GM19025 (cell line): Measurements from ENCODE around the gene BEND2.
"Not testable (repeated sequence)": the region's sequence is repeated elsewhere in the genome, so short reads cannot be mapped to it uniquely, and the experiment has no call there.

Source experiments
- ATAC-seq: cut with Tn5 transposase; IDR thresholded peaks from one replicate; pipeline ENCODE4 v1.9.1; 2021; ENCODE audit warnings: mild to moderate bottlenecking, low read depth, moderate library complexity; ENCODE audit not compliant: unreplicated experiment

Gene BEND2

DNA sequence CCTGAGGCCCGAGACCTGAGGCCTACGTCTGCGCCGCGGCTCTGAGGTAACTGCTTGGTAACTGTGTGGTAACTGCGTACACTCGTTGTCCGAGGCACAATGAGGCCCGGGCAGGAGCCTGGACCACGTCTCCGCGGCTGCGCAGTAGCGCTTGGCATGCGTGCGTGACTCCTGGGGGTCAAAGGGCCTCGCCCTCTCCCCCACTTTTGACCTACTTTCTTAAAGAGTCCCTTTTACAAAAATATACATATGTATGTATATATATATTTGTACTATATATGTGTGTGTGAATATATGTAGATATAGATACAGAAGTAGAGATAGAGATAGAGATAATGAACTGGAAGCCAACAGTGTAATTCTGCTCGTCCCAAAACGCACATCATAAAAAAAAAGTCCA is at the start of gene BEND2:
Gene BEND2, minus strand, starts transcription at position 101 of the 400 bp plus-strand sequence. CDS start 136 bp downstream, outside the sequence.
- no peak for ATAC-seq

DNA sequence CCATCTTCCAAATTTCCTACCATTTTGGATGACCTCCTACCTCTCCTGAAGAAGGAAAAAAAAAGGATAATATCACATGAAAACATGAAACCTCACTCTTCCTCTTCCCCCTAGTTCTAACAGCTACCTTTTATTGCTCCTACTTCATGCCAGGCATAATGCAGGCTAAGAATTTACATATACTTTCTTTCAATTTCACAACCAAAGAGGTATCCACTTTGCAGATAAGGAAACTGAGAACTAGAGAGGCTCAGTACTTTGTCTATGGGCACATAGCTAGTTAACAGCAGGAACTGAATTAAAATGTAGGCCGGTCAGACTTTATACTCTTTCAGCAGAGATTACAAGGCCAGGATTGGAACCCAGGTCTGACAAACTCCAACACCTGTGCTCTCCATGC is 34.4 kb upstream of the BEND2 start:
- ATAC-seq: no peak

DNA sequence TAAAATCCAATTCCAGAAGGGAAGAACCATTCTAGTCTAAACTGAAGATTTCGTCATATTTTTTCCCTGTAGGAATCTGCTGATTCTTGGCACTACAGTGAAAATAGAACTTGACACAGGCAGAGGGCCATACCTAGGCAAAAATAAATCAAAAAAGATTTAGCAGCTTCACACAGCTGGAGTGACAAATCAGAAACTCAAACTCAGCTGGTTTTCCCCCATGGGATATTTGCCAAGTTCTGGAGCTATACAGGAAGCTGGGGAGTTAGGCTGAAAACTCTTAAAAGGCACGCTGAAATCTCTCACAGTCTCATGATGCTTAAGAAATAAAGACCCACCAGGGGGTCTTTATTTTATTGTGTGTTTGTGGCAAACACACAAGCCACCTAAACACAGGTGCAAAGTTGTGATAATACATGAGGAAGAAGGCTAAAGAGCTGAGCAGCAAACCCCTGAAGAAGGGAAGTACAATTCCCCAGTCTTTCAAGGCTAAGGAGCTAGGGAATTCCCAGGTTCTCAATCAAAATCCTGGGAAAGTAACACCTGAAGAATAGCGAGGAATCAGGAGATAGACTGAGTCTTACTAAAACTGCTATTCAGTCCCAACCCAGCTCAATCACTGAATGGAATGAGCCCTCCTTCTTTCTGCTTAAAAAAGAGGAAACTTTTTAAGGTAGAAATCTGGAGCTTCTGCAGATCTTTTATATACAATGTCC is 32.1 kb upstream of the BEND2 start:
- no peak for ATAC-seq

DNA sequence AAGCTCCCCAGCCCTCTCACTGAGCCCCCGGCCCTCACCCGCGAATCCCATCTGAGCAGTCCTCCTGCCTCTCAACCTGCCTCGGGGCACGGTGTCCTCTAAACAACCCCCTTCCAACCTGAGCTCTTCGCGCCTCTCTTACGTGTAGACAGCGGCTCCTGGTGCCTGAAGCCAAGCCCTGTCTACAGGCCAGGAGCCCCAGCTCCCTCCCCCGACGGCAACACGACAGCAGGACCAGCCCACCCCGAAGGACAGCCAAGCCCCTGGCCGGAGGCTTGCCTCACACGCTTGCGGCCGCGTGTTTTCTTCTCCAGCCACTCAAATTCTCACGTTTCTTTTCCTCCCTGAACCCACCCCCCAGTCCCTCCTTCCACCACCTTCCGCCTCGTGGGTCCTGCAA is 9.0 kb upstream of the BEND2 start:
- ATAC-seq: not testable (repeated sequence)

DNA sequence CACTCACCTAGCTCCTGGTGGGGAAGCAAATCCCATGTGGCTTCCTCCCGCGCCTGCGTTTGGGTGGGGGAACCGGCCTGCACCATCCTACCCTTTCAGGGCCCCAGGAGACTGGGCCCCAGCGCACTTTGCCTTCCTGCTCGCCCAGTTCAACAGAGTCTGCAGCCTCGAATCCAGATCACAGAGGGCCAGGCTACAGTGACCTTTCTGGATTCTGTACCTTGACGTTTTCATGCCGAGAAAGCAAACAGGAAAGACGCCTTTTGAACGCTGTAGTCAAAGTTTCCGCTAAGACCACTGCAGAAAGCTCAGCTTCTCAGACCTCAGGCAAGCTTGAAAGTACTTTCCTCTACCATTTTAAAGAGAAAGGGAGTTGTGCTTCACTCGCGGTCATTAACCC is 7.4 kb upstream of the BEND2 start:
- no peak for ATAC-seq

DNA sequence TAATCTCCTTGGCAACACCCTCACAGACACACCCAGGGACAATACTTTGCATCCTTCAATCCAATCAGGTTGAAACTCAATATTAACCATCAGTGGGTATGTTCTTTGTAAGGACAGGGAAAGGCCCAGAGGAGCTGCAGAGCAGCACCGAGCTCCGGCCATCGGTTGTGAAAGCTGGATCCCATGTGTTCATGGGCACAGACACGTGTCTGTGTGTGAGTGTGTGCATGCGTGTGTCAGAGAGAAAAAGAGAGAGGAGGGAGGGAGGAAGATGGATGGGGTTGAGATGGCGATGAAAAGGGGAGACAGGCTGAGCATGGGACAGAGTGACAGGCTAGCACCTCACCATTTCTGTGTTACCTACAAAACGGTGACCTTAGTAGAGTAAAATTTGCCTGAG is 6.8 kb upstream of the BEND2 start:
- ATAC-seq: no peak

DNA sequence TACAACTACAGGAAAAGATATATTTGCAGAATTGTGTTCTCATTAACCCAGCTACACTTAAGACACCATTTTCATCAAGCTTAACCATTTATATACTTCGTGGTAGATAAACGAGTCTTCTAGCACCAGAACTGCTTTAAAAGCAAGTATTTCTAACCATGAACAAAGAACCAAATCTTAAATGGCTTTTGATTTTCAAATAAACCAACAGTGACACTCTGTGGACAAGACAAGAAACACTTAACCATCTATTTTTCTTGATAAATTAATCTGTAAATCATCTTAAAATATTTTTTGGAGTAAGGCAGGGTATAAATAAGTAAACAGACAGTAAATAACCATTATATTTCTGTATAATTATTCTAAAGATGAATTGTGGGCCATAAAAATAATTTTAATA is 10.2 kb downstream of the BEND2 start:
- ATAC-seq: no peak

DNA sequence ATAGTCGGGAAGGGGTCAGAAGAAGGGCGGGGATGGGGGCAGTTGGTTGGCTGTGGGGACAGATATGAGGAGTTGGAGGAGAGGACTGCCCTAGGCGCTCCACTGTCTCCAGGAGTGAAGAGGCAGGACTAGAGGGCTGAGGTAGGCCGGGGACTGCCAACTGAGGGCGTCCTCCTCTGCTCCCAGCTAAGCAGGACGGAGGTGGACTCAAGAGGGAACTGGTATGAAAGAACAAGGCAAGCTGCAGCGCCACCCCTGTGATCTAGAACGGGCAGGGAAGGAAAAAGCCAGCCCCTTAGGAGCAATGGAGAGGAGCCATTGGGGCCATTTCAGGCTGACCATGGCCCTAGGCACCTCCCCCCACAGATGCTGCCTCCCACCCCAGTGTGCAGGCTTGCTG is 14.0 kb downstream of the BEND2 start:
- no peak for ATAC-seq

DNA sequence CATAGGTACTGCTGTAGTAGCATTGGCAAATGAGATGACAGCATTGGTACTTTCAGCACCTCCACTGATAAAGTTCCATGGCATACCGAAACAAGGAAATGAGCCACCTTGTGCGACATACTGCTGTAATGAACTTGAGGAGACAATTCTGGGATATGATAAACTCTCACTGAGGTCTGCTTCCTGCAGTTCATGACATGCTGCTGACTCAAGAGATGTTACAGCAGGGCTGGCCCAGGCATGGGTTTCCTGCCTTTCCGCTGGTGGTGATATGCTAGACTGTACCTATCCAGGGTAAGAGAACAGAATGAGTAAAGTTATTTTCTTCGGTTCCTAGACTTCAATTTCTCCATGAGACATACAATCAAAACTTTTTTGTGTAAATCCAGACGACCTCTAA is 17.1 kb downstream of the BEND2 start:
- ATAC-seq: no peak

DNA sequence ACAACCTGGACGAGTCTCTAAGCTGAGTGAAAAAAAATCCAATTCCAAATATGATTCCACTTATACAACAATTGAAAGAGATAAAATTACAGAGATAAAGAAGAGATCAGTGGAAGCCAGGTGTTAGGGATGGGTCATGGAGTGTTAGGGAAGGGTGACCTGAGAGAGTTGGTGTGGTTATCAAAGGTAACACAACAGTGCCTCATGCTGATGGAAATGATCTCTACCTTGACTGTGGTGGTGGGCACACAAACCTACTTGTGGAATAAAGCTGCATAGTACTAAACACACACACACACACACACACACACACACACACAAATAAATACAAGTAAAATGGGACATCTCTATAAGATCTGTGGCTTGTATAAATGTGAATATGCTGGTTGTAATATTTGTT is 26.0 kb downstream of the BEND2 start:
- no peak for ATAC-seq

DNA sequence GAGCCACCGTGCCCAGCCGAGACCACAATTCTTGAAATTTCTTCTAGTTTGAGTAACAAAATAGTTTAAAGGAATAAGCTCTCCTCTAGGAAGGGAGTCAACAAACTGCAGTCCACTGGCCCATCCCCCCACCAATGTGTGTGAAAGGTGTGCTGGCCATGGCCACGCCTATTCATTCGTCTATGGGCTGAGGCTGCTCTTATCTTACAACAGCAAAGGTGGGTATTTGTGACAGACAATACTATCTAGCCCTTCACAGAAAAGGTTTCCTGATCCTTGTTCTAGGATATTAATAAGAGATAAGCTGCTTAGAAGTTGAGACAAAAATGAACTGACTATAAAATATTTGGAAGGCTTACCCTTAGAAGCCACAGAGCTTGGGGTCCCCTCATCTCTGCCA is 41.2 kb downstream of the BEND2 start:
- no peak for ATAC-seq

DNA sequence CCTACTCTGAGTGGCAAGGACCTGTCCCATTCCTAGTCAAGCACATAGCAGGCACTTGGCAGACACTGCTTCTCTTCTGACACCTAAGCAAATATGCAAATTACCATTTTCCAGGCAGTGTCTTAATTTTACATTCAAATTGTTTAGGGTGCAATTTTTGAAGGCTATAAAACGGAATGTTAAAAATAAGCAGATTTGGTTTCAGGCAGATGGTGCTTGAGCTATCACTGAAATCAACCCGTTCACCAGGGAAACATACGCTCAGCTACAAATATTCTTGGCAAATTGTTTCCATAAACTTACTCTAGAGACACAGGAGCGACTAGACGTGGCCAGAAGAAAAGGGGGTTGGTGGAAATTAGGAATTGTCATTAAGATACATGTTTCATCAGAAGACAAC is 45.7 kb downstream of the BEND2 start:
- no peak for ATAC-seq

DNA sequence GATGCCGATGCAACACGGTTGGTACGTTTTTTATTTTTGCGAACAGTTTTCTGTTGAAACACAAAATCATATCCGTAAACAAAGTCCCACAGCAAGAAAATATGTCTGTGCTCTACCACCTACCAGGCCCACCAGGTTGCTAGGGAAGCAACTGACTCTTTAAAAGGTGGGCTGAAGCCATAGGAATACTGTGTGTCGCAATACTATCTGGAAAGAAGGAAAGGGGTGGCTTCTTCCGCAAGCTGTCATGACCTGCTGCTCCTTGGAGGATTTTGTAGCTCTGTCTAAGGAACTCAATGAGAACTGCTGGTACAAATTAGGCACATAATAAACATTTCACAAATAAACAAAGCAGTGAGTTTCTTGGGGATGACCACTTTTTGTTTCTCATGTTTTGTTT is 46.5 kb downstream of the BEND2 start:
- no peak for ATAC-seq

DNA sequence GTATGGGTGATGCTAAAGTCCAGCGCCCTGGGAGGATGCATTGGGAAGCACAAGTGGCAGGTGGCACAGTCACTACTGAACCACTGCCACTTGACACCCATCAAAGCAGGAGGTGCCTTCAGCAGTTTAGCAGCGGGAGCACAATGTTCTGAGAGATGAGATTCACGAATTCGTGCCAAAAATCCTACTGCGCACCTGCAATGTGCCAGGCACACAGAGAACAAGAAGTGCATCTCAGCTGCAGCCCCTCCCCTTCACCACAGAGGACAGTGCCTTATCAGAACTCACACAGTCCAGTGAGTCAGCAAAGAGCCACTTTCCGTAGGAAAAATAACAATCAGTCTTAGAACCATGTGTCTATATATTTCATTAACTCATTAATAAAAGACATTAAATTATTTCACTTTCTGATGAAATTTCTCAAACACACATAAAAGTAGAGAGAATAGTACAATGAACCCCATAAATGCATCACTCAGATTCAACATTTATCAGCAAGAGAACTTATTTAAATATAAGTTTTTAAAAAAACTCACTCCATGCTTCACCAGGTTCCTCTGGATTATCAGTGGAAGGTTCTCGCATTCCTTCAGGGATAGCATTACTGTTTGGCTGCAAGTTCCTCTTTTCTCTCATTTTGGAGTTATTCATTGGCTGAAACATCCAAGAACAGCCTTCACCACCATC is 47.0 kb downstream of the BEND2 start:
- ATAC-seq: no peak

DNA sequence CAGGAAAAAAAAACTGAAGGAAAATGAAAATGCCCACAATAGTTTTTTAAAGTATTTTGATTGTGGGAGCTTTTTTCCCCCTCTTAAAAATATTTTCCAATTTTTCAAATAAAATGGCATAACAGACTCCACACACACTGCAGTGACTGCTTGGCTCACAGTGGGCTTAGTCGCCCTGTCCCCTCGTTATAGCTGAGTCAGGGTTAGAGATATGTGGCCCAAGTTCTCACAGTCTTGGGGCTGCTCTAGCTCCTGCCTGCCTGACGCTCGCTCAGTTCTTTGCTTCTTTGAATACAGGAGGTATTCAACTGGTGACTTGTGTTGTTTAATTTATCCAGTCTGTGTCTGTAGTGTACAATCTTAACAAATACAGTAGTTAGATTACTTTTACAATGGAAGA is 47.7 kb downstream of the BEND2 start:
- no peak for ATAC-seq

DNA sequence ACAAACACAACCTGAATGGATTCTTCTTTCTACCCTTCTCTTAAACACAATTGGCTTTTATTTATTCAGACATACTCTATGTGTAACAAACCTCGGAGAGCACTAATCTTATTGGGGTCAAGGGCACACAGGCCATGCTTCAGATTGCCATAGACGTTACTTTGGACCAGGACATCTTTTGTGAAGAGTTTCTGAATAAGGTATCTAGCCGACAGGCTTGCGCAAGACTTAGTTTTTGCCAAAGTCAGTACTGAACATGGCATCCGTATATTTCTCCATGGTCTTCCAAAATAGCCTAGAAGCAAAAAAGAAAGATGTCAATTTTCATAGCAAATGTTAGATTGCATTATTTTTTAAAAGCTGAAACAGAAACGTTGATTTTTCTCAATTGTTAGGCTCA is 49.8 kb downstream of the BEND2 start:
- no peak for ATAC-seq

DNA sequence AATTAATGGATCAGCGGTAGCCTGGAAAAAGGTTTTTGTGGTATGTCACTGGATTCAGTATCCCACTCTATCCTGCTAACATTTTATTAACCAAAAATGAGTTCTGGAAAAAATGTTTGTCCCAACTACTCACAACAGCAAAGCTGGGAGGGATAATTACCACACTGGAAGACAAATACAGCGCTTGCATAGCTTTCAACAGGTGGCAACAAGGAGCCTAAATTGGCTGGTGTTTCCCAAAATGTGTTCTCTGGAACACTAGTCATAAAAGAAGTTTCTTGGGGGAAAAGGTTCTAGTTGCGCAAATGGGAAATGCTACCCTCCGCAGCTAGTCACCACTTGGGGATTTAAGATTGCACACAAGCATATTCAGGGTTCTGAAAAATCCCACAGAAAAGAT is 54.6 kb downstream of the BEND2 start:
- no peak for ATAC-seq

DNA sequence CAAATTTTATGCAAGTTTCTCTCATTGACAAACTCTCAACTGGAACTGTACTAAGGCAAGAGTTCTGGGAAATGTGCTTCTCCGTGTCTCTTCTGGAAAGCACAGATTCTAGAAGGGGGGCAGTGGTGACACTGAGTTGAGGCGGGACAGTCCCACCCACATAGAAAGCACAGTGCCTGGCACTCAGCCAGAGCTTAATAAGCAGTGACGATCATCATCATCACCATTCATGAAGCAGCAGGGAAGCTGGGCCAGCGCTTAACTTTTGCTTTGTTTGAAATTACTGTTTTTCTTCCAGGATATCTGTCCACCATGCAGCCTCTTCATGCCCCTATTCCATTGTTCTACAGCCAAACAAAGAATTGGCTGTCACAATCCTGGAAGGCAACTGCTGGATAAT is 60.3 kb downstream of the BEND2 start:
- ATAC-seq: no peak

DNA sequence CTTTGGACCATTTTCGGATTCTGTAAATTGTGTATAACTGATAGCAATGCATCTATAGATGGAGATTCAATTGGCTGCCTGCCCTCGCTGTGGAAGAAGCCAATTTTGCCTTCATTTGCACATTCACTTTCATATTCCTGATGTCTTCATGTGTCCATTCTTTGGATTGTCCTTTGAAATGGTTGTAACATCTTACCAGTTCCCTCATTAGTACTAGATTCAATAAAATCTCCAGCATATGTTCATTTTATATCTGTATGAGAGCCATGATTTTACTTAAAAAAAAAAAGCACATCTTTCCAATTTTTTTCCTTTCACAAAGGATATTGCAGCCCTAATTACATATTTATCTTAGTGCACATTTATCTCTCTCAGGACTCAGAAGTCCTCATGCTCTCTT is 61.7 kb downstream of the BEND2 start:
- ATAC-seq: no peak

DNA sequence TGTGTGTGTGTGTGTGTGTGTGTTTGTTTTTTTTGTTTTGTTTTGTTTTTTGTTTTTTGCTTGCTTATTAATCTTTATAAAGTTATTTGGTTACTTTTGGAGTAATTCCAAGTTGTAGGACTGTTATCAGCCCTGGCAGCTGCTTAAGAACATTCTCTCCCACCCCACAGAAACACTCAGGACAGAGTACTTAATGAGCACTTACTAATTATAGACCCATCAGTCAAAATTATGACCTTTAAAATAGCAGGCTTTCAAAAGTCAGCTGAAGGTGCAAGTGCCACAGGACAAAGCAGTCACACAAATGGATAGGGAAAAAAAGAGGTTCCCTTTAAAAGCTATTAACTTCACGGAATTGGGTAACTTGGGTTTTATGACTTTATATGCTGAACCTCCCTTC is 69.0 kb downstream of the BEND2 start:
- no peak for ATAC-seq

DNA sequence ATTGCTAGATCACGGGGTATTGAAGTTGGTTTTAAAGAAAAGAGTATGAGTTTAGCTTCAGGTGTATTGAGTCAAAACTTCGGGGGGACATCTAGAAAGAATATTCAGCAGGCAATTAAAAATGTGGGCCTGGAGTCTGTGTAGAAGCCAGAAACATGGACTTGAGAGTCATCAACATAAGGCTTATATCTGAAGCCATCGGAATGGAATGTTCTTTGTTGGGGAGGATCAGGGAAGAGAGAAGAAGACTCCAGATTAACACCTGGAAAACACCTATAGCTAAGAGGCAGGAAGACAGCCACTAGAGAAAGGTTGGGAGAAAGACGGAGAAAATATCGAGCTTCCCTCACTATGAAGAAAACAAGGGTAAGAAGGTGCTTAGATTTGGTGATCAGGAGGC is 69.5 kb downstream of the BEND2 start:
- no peak for ATAC-seq

DNA sequence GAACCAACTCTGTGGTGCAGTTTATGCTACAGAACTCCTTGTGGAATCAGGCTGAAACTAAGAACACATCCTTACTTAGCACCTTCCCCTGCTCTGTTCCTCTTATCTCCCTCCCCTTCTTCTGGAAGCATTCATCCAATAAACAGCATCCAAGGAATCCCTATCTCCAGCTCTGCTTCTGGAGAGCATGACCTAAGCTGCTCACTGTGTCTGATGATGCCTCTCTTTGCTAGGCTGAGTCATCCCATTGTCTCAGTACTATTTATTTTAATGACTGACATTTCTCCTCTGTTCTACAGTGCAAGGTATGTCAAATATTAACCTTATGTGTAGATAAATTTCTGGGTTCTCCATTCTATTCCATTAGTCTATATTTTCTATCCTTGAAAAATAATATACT is 71.2 kb downstream of the BEND2 start:
- no peak for ATAC-seq
